HPDE6-E6E7 (cell line): ENCODE data around the gene GIGYF2.
"Not testable (repeated sequence)": the region's sequence is repeated elsewhere in the genome, so short reads cannot be mapped to it uniquely, and the experiment has no call there.

Experiments
- DNase-seq: peaks from one replicate; pipeline ENCODE4 v3.0.0; 2011; ENCODE audit warnings: missing footprints; ENCODE audit errors: extremely low spot score

Gene GIGYF2

DNA sequence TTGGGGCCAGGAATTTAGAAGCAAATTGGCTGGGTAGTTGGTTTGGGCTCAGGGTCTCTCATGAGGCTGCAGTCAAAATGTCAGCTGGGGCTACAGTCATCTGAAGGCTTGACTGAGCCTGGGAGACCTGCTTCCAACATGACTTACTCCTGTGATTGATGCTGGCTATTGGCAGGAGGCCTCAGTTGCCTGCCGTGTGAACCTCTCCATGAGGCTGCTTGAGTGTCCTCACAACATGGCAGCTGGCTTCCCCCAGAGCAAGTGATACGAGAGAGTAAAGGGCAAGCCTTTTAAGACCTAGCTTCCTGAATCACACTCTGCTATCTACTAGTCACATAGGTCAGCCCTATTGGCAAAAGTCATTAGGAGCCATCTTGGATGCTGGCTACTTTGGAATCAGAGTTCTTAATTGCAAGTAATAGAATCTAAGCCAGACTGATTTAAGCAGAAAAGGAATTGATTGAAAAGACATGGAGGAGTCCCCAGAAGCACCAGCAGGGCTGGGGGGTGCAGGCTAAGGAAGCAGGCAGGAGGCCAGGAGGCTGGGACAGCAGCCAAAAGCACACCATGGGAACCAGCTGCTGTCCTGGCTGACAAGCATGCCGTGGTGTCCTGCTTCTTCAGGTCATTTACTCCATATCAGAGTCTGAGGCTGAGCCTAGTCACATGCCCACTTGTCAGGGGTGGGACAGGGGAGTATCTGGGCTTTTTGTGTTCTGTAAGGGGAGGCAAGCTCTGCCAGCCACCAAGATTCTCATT is 7.8 kb upstream of the GIGYF2 start:
- no peak for DNase-seq

DNA sequence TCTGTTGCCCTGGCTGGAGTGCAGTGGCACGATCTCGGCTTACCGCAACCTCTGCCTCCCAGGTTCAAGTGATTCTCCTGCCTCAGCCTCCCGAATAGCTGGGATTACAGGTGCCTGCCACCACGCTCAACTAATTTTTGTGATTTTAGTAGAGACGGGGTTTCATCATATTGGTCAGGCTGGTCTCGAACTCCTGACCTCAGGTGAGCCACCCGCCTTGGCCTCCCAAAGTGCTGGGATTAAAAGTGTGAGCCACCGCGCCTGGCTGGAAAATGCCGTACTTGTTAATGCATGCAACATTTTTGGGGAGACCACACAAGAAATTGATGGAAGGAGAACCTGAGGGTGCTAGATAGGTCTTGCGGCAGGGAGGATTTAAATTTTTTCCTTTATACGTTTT is 6.0 kb upstream of the GIGYF2 start:
- not testable (repeated sequence) for DNase-seq

DNA sequence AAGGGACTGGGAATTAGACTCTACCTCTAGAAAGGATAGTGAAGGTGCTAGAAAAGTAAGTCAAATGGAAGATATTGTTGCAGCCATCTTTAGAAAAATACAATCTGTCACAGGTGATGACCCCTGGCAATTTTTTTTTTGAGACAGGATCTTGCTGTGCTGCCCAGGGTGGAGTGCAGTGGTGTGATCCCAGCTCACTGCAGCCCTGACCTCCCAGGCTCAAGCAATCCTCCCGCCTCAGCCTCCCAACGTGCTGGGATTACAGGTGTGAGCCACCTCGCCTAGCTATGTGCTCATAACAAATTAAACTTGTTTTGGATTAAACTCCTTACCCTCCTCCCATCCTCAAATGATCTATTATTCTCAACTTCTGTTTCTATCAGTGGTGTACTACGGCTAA is 3.8 kb upstream of the GIGYF2 start:
- no peak for DNase-seq

DNA sequence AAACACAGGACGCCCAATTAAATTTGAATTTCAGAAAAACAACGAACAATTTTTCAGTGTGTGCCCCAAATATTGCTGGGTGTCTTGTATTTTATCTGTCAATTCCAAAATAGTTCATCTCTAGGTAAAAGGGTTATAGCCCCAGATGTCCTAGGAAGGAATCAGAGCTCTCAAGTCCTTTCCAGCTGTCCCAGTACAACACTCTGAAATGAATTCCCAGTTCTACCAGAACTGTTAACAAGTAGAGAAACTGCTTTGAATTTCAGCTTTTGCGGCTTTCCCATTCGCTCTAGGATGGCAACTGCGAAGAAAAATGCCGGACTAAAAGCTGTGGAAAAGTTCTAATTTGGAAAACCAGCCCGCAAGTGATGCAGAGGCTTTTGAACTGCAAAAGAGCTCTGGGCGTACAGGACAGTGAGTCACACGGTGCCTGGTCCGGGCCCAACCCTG is 497 bp upstream of the GIGYF2 start:
- no peak for DNase-seq

DNA sequence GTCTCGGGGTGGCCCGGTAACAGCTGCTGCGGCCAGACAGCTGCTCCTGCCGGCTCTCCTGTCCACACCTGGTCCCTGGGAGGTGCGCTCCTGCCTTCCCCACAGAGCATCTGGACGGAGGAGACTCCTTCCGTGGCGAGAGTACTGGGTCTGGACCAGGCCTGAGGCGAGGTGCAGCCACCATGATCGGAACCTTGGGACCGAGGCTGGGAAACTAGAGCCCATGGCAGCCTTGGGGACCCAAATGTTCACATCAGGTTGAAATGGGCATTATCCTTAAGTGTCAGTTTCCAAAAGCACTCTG is 628 bp downstream of the GIGYF2 start:
- DNase-seq, result peak; percentile 27

DNA sequence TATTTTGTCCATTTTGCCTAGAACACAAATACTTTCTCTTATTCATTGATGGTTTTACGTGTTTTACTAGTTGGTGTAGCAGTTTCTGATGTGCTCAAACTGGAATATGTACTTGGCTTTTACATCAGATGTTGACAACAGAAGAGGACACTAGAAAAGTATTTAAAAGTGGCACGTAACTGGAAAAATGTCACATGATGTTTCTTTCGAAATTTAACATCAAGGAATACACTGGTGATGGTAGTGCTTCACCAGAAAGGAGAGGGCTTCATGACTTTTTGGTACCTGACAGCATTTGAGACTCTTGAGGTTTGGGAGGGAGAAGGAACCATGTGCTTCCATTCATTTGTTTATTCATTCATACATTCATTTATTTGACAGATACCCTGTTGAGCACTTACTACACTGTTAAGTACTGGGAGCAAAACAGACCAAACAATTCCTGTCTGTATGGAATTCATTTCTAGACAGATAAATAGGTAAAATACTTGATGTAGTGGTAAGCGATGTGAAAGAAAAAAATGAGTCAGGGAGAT is 1.5 kb downstream of the GIGYF2 start:
- DNase-seq, result no peak

DNA sequence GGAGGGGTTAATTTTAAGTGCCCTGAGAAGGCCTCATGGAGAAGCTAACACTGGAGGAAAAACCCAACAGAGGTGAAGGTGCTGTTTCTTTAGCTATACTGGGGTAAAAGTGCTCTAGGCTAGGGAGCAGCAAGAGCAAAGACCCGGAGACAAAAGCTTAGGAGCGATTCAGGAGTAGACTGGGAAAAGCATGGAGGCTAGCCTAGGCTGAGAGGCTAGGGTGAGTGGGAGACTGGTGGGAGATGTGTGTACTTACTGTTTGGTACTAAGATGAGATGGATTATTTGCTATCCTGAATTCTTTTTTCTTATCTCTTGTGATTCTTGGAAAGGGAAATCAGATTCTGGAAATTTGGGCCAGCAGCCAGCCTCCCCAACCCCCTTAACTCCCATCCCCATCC is 2.0 kb downstream of the GIGYF2 start:
- DNase-seq, result no peak

DNA sequence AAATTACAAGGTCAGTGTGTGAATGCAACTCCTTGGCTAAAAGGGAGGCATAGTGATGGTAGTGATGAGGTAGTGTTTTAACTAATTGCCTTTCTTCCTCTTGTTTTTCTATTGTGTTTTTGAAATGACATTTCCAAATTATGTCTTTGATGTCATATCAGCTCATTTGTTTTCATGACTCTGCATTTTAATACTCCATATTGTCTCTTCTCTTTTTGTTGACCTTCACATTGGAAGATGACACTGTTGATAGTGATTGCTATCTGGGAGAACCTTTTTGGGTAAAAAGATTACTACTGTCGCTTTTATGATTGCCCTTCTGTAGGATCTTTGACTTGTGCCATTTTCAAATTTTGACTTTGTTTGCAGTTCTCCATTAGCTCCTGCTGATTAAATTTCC is 3.0 kb downstream of the GIGYF2 start:
- DNase-seq, result no peak

DNA sequence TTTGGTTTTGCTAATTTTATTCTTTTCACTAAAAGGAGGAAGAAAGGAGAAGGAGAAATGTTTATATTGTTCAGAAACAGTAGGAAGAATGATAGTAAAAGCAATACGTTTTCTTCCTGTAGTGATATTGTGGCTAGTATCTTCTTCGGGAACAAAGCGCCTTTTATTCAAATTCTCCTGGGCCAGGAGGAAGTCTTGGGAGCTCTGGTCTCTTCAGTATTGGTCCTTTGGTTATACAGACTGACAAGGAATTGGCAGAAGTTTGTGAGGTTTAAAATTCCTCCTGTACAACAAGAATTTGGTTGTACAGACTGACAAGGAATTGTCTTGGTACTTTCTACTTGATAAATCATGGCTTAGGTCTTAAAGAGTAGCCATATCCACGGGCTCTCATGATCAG is 9.9 kb downstream of the GIGYF2 start:
- no peak for DNase-seq

DNA sequence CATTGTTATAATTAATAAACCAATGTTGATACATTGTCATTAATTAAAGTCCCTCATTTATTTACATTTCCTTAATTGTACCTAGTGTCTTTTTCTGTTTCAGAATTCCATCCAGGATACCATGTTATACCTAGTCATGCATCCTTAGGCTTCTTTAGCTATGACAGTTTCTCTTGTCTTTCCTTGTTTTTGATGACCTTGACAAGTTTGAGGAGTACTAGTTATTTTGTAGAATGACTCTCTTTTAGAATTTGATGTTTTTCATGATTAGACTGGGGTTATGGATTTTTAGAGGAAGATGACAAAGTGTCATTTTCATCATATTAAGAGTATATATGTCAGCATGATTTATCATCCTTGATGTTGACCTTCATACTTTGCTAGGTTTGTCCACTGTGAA is 16.4 kb downstream of the GIGYF2 start:
- no peak for DNase-seq

DNA sequence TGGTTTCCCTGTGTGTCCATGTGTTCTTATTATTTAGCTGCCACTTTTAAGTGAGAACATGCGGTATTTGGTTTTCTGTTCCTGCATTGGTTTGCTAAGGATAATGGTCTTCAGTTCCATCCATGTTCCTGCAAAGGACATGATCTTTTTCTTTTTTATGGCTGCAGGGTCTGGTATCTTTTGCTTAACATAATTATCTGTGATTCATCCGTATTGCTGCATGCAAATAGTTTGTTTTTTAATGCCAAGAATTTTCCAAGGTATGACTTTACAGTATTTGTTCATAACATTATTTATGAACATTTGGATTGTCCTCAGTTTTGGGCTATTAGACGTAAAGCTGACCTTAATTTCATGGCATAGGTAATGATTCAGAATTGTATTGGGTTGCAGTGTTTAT is 17.8 kb downstream of the GIGYF2 start:
- DNase-seq, result no peak

DNA sequence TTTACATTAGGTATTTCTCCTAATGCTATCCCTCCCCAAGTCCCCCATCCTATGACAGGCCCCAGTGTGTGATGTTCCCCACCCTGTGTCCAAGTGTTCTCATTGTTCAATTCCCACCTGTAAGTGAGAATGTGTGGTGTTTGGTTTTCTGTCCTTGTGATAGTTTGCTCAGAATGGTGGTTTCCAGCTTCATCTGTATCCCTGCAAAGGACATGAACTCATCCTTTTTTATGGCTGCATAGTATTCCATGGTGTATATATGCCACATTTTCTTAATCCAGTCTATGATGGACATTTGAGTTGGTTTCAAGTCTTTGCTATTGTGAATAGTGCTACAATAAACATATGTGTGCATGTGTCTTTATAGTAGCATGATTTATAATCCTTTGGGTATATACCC is 22.9 kb downstream of the GIGYF2 start:
- DNase-seq, result not testable (repeated sequence)

DNA sequence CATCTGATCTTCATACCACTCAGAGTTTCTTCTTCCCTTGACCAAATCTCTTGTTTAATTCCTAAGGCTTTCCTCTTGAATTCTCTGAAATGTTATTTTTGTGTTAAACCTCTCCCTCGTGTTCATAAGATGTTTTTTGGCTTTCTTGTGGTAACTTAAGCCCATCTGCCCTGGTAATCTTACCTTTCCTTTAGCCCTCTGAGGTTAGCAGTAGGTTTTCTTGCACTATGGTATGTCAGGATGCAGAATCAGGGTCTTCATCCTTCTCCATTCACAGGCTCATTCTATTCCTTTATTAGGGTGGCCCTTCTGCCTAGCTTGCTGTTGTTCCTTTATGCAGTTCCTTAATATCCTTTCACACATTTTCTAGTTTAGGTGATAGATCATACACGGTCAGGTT is 24.1 kb downstream of the GIGYF2 start:
- DNase-seq, result no peak

DNA sequence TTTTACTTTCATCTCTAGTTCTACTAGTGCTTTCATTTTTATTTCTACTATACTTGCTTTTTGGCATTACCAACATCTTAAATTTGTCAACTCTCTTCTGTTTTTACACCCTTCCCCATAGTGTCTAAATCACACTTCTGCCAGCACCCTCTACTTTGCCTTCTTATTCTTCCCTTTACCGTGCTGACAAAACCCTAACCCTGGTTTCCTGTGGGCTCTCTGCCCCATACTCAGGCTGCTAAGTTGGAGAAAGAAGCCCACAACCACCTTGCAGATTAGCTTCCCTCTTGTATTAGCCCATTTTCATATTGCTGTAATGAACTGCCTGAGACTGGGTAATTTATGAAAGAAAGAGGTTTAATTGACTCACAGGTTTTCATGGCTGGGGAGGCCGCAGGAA is 24.8 kb downstream of the GIGYF2 start:
- no peak for DNase-seq

DNA sequence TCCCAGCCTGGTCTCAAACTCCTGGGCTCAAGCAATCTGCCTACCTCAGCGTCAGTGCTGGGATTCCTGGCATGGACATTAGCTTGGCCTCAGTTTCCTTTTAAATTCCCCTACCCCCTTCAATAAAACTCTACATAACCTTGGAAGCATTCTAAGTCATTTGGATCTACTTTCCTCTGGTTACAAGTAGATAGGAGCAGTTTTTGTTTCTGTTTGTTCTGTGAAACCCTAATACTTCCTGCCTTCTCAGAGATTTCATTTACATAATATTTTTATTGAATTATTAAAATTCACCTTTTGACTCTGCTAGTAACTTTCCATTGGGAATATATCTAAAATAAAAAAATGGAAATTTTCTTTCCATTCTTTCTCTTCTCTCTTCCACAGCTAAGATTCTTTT is 25.9 kb downstream of the GIGYF2 start:
- no peak for DNase-seq

DNA sequence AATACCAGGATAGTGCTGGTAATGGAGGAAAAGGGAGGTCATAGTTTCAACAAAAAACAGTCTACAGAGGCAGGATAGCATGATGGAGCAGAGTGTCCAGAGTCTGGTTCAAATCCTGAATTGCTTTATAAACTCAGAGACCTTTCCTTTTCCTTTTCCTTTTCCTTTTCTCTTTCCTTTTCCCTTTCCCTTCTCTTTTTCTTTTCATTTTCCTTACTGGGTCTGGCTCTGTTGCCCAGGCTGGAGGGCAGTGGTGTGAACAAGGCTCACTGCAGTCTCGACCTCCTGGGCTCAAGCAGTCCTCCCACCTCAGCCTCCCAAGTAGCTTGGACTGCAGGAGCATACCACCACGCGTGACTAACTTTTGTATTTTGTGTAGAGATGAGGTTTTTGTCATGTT is 31.7 kb downstream of the GIGYF2 start:
- DNase-seq, result no peak

DNA sequence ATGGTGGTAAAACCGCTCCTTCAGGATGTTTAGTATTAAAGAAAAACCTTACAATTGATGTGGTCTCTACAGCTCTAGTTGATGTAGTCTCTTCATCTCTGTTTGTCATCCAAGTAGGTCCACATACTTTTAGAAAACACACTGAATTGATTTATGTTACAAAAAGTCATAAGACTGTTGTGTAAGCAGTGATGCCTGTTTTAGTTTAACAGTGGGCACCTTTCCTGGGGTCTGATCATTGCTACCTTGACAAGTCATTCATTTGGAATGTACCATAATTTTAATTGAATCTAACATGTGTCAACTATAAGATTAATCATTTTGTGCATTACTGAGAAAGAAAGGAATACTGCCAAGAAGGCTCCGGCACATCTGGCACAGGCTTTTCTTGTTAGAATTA is 34.3 kb downstream of the GIGYF2 start:
- DNase-seq, result no peak

DNA sequence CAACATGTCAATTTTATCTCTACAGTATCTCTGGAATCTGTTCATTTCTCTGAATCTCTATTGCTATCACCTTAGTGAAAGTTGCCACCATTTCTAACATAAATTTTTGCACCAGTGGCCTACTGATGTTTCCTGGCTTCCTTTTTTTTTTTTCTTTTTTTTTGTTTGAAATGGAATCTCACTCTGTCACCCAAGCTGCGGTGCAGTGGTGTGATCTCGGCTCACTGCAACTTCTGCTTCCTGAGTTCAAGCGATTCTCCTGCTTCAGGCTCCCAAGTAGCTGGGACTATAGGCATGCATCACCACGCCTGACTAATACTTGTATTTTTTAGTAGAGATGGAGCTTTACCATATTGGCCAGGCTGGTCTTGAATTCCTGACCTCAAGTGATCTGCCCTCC is 44.2 kb downstream of the GIGYF2 start:
- DNase-seq, result no peak

DNA sequence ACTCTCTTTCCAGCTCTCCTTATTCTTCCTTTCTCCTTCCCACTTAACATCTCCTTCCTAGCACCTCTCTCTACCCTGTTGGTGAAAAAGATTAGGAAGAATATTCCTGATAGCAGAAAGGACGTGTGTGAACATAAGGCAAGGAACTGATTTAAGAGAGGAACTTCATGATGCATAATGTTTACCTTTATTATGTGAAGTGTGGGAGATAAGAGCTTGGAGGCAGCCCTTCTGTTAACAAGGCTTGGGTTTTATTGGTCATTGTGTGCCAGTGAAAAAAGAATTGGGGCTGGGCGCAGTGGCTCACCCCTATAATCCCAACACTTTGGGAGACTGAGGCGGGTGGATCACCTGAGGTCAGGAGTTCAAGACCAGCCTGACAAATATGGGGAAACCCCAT is 44.8 kb downstream of the GIGYF2 start:
- DNase-seq, result no peak

DNA sequence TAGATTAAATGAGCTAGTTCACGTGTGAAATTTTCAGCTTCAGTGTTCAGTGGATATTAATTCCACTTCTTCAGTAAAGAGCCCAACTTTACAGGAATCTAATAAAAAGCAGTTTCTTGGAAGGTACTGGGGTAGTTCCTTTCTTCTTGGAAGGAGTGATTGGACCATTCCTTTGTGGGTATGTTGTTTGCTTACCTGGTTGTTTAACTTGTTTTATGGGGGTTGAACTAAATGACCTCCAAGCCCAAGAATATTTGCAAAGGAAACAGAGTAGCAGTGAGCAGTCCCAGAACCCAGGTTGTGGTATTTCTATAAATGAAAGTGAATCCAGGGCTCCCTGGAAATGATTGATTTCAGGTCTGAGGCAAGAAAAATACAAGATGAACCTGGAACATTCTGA is 47.8 kb downstream of the GIGYF2 start:
- DNase-seq, result no peak

DNA sequence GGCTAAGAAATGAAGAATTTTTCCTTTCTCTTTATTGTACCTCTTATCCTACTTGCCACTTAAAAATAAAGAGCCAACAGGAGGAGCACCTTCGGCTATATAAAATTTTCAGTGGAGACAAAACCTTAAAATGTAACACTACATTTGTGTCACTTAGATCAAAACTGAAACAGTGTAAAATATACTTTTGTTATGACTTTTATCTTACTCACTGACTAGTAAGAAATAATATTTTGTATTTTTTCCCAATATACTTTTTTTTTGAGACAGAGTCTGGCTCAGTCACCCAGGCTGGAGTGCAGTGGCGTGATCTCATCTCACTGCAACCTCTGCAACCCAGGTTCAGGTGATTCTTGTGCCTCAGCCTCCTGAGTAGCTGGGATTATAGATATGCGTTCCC is 50.9 kb downstream of the GIGYF2 start:
- DNase-seq, result no peak

DNA sequence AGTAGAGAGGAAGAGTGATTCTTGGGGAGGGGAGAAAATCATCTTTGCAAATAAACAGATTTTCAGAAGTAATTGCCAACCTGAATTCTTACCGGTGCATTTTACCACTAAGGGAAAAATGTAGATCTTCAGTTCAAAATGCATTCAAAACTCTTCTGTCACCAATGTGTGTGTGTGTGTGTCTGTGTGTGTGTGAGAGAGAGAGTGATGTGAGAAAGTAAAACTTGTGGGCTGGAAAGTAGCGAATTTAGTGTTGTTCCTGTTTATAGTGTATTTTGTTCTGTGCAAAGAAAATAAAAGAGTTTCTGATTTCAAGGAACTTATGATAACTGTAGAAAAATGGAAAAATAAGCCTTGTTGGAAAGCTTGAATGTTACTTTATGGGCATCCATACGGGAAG is 52.2 kb downstream of the GIGYF2 start:
- DNase-seq, result no peak

DNA sequence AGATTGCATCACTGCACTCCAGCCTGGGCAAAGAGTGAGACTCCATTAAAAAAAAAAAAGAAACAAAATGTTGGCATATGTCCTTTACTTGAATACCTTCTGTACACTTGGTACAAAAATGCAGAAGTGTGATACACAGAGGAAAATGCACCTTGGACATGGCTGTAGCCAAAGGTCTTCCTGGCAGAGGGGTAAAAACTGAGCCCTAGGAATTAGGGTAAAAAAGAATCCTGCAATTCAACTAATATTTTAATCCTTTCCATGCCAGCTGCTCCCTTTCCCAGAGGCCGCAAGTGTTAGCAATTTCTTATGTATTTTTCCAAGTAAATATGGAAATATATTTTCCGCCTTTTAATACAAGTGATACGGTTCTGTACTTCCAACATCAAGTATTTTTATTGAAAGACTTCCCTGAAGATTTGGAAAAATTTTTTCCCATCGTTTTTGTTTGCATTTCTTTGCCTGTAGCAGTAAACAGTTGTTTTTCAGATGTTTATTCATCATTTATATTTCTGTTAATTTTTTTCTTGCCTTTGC is 53.1 kb downstream of the GIGYF2 start:
- DNase-seq, result no peak

DNA sequence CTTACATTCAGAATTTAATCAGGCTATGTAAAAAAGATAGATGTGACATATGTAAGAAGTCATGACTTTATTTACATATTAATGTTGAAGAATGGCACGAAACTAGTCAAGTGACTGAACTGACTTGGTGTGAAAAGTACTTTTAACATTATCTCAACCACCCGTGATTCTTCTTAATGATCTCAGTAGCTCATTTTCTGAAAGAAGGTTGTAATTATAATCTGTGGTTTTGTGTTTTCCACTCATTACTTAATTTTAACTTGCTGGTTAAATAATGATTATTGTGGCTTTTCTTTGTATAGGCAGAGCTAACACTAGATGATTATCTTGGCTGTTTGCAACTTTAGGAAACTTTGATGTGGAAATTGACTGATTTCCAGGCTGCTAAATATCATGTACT is 60.8 kb downstream of the GIGYF2 start:
- DNase-seq, result no peak
